Ammon's horn (tissue), 1 donor: Measurements from ENCODE around the gene CD8B.

Source experiments
- DNase-seq: peaks from one replicate; pipeline ENCODE4 v3.0.0-alpha.2; 2016; ENCODE audit warnings: low spot score

The CD8B gene

GRCh38 chr2:86774862-86775261 is 86.8 kb downstream of the CD8B start:
- DNase-seq, result no peak

DNA sequence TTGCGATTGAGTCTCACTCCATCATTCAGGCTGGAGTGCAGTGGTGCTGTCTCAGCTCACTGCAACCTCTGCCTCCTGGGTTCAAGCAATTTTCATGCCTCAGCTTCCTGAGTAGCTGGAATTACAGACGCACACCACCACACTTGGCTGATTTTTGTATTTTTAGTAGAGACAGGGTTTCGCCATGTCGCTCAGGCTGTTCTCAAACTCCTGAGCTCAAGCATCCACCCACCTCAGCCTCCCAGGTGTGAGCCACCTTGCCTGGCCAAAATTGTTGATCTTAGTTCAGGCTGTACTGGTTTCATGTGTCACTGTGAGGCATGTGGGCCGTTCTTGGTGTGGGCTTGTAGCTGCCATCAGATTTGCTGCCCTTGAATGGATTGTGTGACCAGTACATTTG is 89.1 kb downstream of the CD8B start:
- DNase-seq, result no peak

DNA sequence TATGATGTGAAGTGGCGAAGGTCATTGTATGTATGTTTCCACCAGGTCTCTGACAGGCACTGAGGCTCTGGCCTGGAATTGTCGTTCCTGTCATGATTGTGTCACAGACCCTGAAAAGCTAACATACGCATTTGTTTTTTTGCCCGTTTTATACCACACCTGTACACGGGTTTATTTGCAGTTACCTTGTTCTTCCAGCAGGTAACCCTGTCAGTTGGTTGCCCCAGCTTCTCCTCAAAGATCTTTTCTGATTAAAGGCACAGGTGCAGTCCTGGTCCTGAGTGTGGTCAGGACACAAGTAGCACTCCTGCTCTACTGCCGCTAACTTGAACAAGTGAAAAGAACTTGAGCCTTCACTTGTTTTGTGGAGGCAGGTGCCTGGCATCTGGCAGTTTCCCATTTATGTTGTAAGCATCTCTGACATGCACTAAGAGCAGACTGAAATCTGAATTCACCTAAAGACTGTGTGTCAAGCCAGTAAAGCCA is 90.8 kb downstream of the CD8B start:
- DNase-seq, result no peak

- DNase-seq, result peak; percentile 38
These were observed 91.8 kb downstream of the CD8B start for GRCh38 chr2:86769838-86770237.

GRCh38 chr2:86768189-86768949 is 93.3 kb downstream of the CD8B start:
- no peak for DNase-seq
